Measurements from ENCODE around the gene GK. TPM values are rescaled to one million over a fixed set of nuclear protein-coding genes. Genes with fewer than 3 reads are reported as not detected.

The GK gene
- polyA plus RNA-seq (2011; rRNA removed) (5.6 and 8.6 TPM in 2 replicates), polyA minus RNA-seq (2011; rRNA and poly(A)+ RNA removed) (2.2 and 8.6 TPM in 2 replicates)

DNA sequence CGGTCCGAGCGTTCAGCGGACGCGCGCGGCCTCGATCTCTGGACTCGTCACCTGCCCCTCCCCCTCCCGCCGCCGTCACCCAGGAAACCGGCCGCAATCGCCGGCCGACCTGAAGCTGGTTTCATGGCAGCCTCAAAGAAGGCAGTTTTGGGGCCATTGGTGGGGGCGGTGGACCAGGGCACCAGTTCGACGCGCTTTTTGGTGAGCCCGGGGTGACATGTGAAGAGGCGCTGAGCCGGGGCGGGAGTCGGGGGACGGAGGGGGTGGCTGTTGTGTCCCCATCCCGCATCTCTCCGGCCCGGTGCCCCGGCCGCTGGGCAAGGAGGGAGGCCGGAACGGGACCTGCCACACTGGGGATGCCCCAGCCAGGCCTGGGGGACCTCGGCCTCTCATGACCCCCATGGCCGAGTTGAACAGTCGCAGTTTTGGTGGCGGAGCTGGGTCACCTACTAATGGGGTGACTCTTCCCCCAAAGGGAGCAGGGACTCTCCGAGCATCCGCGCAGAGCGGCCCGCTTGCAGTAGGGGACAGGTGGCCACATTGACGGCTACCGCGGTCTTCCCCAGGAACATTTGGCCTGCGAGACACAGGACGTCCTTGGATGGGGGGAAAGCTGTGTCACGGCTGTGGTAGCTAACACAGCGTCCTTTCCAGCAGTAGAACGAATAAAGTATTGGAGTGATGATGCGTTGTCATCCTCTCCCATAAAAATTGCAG lies at the start of gene GK:
Gene GK (plus strand): TSS at position 9 of the 717 bp plus-strand sequence. CDS start 115 bp downstream, at position 124.
- TF ChIP-seq, protein P1, sequence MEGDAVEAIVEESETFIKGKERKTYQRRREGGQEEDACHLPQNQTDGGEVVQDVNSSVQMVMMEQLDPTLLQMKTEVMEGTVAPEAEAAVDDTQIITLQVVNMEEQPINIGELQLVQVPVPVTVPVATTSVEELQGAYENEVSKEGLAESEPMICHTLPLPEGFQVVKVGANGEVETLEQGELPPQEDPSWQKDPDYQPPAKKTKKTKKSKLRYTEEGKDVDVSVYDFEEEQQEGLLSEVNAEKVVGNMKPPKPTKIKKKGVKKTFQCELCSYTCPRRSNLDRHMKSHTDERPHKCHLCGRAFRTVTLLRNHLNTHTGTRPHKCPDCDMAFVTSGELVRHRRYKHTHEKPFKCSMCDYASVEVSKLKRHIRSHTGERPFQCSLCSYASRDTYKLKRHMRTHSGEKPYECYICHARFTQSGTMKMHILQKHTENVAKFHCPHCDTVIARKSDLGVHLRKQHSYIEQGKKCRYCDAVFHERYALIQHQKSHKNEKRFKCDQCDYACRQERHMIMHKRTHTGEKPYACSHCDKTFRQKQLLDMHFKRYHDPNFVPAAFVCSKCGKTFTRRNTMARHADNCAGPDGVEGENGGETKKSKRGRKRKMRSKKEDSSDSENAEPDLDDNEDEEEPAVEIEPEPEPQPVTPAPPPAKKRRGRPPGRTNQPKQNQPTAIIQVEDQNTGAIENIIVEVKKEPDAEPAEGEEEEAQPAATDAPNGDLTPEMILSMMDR (IDR thresholded peaks at IDR 0.05; ENCODE audit: insufficient read depth, low read depth, low read length) = no peak
- no peak for DNase-seq (ENCODE audit: low read depth)
- POLR2A ChIA-PET = no interaction called here
- Histone ChIP-seq H3K36me3 (ENCODE audit: control insufficient read depth, insufficient read depth, low read length) (no peaks in the 10 kb centered on the region), H3K27me3 (ENCODE audit: control insufficient read depth, insufficient read depth, low read length) (no peaks in the 10 kb centered on the region), H3K4me3 (ENCODE audit: low read depth, low read length) (peak within 1 kb of the TSS; percentile 57)
- CTCF ChIA-PET = interaction anchor here (1.2 kb wide), 1 partner anchor 83 kb away, joined by 3 read pairs; no protein-coding TSS in a partner anchor

DNA sequence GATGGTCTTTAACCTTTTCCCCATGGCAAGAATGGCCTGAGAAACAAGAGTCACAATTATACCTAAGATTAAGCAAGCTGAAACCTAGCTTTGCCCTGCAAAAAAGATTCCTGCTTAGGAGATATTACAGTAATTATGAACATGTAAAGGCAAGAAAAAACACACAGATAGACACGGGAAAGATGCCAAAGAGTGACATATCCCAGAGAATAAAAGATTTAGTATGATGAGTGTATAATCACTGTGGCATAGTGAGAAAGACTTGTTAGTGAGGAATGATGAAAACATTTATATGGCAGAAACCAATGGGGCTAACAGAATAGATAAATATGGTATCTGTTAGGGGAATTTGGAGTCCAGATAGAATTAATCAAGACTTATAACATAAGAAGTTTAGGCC lies 46.1 kb upstream of the GK start:
- POLR2A ChIA-PET = no interaction called here
- CTCF ChIA-PET = no interaction called here
- no peak for DNase-seq (ENCODE audit: low read depth)

DNA sequence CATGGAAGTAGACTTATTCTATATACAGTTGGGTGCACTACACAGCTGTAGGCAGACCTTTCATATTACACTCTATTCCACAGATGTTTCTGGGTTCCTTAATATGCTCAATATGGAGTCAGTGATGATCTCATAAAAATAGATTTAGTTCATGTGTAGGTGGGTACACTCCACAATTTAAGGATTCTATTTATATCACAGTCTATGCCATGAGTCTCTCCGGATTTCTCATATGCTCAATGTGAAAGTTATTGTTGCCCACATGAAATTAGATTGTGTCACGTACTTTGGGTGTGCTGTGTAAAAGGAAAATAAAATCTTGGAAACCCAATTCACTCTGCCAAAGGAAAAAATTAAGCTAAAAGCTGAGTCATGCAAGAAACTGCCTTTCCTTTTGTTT lies 43.2 kb upstream of the GK start:
- Histone ChIP-seq H3K27me3 (ENCODE audit: control insufficient read depth, insufficient read depth, low read length) (no peaks in the 10 kb centered on the region), H3K4me3 (ENCODE audit: low read depth, low read length) (no peak overlapping the region), H3K36me3 (ENCODE audit: control insufficient read depth, insufficient read depth, low read length) (no peaks in the 10 kb centered on the region)
- ChIA-PET POLR2A (no interaction called here), CTCF (interaction anchor here (0.8 kb wide), 1 partner anchor 39 kb away, joined by 3 read pairs; no protein-coding TSS in a partner anchor)
- no peak for DNase-seq (ENCODE audit: low read depth)
- TF ChIP-seq, protein P1 (IDR thresholded peaks at IDR 0.05; ENCODE audit: insufficient read depth, low read depth, low read length) = no peak

More for the DNA sequence above, 46.1 kb upstream of the GK start:
- TF ChIP-seq, protein P1 (IDR thresholded peaks at IDR 0.05; ENCODE audit: insufficient read depth, low read depth, low read length) = no peak
- no peaks in the 10 kb centered on the region for H3K27me3 ChIP-seq (ENCODE audit: control insufficient read depth, insufficient read depth, low read length)
- no peaks in the 10 kb centered on the region for H3K36me3 ChIP-seq (ENCODE audit: control insufficient read depth, insufficient read depth, low read length)
- no peak overlapping the region for H3K4me3 ChIP-seq (ENCODE audit: low read depth, low read length)

DNA sequence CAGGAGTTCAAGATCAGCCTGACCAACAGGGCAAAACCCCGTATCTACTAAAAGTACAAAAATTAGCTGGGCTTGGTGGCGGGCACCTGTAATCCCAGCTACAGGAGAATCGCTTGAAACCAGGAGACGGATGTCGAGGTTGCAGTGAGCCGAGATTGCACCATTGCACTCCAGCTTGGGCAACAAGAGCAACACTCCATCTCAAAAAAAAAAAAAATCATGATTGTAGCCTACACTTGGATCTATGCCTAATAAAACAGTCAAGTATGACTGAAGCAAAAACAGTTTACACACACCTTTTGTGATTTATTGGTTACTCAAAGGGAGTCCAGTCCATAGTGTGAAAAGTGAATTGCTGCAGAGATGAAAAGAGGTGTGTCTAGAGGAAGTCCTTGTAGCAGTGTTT lies 41.0 kb upstream of the GK start:
- Histone ChIP-seq H3K4me3 (ENCODE audit: low read depth, low read length) (no peak overlapping the region), H3K36me3 (ENCODE audit: control insufficient read depth, insufficient read depth, low read length) (no peaks in the 10 kb centered on the region), H3K27me3 (ENCODE audit: control insufficient read depth, insufficient read depth, low read length) (no peaks in the 10 kb centered on the region)
- TF ChIP-seq, protein P1 (IDR thresholded peaks at IDR 0.05; ENCODE audit: insufficient read depth, low read depth, low read length) = no peak
- DNase-seq (ENCODE audit: low read depth) = no peak
- ChIA-PET POLR2A (no interaction called here), CTCF (no interaction called here)

DNA sequence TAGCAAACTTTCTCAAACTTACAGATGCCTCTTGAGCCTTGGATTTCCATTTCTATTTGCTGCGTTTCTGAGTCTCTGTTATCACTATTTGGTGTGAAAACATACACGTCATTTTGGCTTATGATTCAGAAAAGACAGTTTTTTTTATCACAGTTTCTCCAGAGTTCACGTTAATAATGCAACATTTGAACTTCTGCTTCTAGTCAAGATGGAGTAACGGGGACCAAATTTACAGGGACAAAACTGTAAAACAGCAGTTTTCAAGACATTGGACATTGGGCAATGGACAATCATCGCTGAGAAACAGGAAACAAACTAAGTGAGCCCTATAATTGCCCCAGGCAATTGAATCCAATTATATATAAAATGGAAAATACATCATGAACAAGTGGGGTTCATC lies 39.5 kb upstream of the GK start:
- POLR2A ChIA-PET = no interaction called here
- no peaks in the 10 kb centered on the region for H3K27me3 ChIP-seq (ENCODE audit: control insufficient read depth, insufficient read depth, low read length)
- no peak for DNase-seq (ENCODE audit: low read depth)
- TF ChIP-seq, protein P1 (IDR thresholded peaks at IDR 0.05; ENCODE audit: insufficient read depth, low read depth, low read length) = no peak
- H3K4me3 ChIP-seq (ENCODE audit: low read depth, low read length) = no peak overlapping the region
- H3K36me3 ChIP-seq (ENCODE audit: control insufficient read depth, insufficient read depth, low read length) = no peaks in the 10 kb centered on the region
- CTCF ChIA-PET = no interaction called here

Data from BJ (cell line).